ENCODE measurements around the gene POLR2M.

The POLR2M gene

GRCh38 chr15:57692709-57693108 lies 13.8 kb upstream of the POLR2M start:
- no peak for DNase-seq

GRCh38 chr15:57694279-57694678 lies 12.2 kb upstream of the POLR2M start:
- no peak for DNase-seq

- no peak for DNase-seq
Observed at GRCh38 chr15:57696146-57696545, 10.4 kb upstream of the POLR2M start.

DNA sequence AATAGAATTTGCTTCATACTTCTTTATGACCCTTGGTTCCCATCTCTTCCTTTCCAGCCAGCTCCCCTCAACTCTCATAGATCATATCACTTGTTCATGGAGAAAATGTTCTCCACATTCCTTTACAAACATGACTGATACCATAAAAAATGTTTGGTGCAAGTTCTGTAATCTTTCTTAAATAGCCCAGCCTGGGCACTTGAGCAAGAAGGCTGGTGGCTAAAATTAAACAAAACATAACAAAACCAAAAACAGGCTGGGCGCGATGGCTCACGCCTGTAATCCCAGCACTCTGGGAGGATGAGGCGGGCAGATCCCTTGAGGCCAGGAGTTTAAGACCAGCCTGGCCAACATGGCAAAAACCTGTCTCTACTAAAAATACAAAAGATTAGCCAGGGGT lies 8.9 kb upstream of the POLR2M start:
- no peak for DNase-seq

GRCh38 chr15:57698243-57698642 lies 8.3 kb upstream of the POLR2M start:
- DNase-seq = no peak

DNA sequence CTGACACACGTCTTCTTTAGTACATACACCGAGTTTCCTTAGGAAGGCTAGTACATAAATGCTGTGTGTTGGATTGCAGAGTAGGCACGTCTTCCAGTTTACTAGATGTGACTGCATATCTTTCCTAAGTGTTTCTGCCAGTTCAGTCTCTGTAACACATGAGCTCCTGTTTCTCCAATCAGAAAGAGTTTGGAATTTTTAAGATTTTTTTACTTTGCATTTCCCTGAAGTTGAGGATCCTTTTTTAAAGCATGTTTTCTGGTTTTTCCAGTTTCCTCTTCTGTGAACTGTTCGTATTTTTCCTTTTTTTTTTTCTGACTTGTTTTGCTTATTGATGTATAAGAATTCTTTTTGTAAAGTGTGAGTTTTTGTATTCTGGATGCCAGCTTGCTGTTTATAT lies 7.5 kb upstream of the POLR2M start:
- DNase-seq = no peak

- DNase-seq = no peak
Observed at GRCh38 chr15:57703387-57703786, 3.1 kb upstream of the POLR2M start.

DNA sequence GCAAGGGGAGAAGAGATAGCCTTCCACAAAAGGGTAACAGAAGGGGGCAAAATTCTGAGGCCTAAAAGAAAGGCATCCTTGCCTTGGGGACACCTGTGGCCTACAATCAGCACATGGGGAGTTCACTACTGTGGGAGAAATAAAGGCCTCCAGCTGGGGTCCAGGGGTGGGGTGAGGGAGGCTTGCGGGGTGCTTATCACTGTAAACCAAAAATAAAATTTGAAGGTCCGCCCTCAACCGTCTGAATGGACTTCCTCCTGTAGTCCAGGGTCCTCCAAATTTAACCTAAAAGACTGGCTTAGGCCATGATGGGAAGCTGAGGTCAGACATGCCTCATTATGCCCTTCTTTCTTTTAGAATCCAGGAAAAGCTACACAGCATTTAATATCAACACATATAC lies 2.1 kb upstream of the POLR2M start:
- no peak for DNase-seq

DNA sequence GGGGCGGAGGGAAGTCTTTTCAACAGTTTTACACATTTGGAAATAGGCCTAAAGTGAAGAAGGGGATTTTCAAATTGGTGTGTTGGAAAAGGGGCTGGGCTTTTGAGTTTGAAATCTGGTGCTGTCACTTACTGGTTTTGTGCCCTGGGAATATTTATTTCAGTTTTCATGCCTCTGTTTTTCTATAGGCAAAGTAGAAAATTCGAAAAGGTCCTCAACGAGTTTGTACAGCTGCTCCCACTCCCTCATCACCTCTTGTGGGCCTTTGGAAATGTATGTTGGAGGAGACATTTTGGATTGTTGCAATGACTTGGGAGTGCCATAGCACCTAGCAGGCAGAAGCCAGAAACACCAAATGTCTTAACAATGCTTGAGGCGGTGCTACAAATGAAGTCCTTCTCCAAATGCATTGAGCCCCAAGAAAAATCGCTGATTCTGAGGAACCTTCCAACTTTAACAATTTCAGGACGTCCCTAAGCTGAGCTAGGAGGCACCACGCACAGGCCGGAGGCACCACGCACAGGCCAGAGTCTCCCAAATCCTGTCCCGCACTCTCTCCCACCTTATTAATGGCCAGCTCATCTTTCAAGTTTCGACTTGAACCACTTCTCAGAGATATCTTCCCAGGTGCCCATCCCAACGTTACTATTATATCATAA lies 639 bp upstream of the POLR2M start:
- DNase-seq = no peak

- DNase-seq = no peak
Observed at GRCh38 chr15:57708047-57708446, 1.5 kb downstream of the POLR2M start.

GRCh38 chr15:57718309-57718708 lies 11.8 kb downstream of the POLR2M start:
- no peak for DNase-seq

DNA sequence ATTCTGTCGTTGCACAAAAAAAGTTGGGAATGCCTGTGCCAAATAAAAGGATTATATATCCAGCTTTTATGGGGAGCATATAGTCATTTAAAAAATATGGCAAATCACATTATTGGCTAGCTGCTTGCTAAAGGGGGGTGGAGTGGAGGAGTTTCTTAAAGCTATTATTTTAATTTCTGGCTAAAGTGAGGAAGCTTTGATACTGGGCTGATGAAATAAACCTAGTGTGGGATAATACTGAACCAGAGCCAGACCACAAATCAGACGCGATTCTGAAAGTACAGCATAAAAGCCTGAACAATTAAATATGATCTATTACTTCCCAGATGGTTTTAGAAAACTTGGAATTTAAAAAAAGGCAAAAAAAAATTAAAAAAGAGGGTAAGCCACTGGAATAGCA lies 14.4 kb downstream of the POLR2M start:
- no peak for DNase-seq

DNA sequence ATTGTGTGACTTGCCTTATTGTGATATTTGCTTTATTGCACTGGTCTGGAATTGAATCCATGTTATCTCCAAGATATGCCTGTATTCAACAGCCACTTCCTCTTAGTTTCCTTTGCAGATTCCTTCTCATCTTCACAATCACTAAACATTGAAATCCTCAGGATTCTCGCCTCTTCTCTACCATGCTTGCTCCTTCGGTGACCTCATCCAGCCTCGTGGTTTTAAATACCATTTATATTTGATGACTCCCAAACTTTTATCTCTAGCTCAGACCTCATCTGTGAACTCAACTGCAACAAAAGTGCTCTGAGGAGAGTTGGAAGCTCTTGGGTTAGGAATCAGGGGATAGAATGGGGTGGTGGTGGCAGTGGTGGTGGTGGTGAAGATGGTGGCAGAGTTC lies 19.9 kb downstream of the POLR2M start:
- DNase-seq = no peak

DNA sequence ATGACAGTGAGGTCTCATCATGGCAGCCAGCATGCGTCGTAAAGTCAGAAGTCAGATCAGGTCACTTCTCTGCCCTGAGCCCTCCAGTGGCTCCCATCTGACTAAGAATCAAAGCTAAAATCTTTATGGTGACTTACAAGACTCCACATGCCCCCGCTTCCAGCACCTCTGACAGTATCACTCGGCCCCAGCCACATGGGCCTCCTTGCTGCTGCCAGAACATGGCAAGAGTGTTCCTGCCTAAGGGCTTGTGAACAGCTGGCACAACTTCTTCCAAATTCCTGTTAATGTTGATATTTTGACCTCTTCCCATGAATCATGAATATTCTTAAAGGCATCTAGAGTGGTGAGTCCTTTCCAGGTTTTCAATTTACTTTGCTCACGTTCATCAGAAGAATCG lies 20.5 kb downstream of the POLR2M start:
- DNase-seq = no peak

GRCh38 chr15:57728436-57728835 lies 21.9 kb downstream of the POLR2M start:
- no peak for DNase-seq

DNA sequence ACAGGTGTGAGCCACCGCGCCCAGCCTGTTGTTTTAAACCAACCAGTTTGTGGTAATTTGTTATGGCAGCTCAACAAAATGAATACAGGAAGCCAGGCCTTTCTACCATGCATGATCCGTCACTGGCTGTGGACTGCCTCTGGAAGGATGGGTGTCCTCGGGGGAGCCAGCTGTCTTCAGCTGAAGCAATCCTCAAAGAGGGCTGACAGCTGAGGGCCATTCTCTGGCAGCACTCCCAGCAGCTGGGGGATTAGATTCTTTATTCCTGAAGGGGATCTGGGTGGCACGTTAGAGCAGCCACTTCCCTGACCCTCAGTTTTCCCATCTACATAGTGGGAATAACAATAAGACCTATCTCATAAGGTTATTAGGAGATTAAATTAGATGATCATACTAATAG lies 24.4 kb downstream of the POLR2M start:
- DNase-seq = no peak

DNA sequence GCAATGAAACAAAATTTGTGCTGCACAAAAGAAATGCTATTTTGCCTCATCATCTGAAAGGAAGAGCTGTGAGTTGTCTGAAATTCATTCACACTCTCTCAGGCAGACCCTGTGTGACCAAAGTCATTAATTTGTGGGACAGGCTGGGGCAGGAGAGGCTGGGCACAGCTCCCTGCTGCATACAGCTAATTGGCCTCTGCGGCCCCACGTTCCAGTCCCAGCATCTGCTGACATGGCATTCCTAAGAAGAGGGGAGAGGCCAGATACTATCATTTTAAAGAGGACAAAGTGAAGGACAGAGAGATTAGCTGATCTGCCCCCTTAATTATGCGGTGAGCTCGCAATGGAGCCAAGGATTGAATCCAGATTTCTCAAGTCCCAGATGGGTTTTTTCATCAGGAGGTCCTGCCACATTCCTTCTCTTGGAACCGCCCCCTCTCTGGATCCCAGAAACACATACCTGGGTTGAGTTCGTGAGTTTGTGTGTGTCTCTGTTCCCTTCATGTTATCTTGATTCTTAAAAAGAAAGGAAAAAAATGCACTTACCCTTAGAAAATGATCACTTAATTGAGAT lies 25.1 kb downstream of the POLR2M start:
- no peak for DNase-seq

- DNase-seq = peak; percentile 31 to 32
Observed at GRCh38 chr15:57732526-57733331, 26.2 kb downstream of the POLR2M start.

- no peak for DNase-seq
Observed at GRCh38 chr15:57734860-57735259, 28.3 kb downstream of the POLR2M start.

- no peak for DNase-seq
Observed at GRCh38 chr15:57735431-57735830, 28.9 kb downstream of the POLR2M start.

DNA sequence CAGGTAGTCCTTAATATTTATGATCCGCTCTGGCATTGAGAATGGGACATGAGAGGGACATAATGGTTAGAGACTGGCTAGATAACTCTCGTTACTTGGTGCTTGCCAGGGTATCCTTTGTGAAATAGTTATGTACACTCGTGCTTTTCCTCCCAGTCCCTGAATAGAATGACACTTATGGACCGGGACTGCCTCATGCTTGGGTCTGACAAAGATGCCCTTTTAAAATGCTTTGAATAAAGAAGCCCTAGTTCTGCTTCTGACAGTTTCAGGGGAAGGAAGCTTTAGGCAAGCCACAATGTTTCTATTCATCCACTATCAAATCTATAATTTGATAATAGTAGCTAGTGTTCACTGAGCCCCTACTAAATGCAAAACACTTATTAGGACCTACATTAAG lies 29.4 kb downstream of the POLR2M start:
- no peak for DNase-seq

- no peak for DNase-seq
Observed at GRCh38 chr15:57736591-57736990, 30.1 kb downstream of the POLR2M start.

- no peak for DNase-seq
Observed at GRCh38 chr15:57738734-57739237, 32.3 kb downstream of the POLR2M start.

GRCh38 chr15:57740048-57740447 lies 33.5 kb downstream of the POLR2M start:
- DNase-seq = no peak
